HG03159 (cell line): ENCODE data around the gene SLC34A2.
"Not testable (repeated sequence)": the region's sequence is repeated elsewhere in the genome, so short reads cannot be mapped to it uniquely, and the experiment has no call there.

Source experiments
- ATAC-seq: cut with Tn5 transposase; IDR thresholded peaks from one replicate; pipeline ENCODE4 v1.9.1; 2021; ENCODE audit warnings: mild to moderate bottlenecking, moderate library complexity; ENCODE audit not compliant: unreplicated experiment

Gene SLC34A2, protein sequence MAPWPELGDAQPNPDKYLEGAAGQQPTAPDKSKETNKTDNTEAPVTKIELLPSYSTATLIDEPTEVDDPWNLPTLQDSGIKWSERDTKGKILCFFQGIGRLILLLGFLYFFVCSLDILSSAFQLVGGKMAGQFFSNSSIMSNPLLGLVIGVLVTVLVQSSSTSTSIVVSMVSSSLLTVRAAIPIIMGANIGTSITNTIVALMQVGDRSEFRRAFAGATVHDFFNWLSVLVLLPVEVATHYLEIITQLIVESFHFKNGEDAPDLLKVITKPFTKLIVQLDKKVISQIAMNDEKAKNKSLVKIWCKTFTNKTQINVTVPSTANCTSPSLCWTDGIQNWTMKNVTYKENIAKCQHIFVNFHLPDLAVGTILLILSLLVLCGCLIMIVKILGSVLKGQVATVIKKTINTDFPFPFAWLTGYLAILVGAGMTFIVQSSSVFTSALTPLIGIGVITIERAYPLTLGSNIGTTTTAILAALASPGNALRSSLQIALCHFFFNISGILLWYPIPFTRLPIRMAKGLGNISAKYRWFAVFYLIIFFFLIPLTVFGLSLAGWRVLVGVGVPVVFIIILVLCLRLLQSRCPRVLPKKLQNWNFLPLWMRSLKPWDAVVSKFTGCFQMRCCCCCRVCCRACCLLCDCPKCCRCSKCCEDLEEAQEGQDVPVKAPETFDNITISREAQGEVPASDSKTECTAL

GRCh38 chr4:25654971-25655963 is at the start of gene SLC34A2:
Gene SLC34A2 (plus strand): TSS chr4:25655851. CDS start chr4:25662501, 6,650 bp downstream.
- ATAC-seq: no peak

GRCh38 chr4:25608644-25609043 is 47.0 kb upstream of the SLC34A2 start:
- ATAC-seq: no peak

GRCh38 chr4:25609976-25610375 is 45.7 kb upstream of the SLC34A2 start:
- ATAC-seq: no peak

DNA sequence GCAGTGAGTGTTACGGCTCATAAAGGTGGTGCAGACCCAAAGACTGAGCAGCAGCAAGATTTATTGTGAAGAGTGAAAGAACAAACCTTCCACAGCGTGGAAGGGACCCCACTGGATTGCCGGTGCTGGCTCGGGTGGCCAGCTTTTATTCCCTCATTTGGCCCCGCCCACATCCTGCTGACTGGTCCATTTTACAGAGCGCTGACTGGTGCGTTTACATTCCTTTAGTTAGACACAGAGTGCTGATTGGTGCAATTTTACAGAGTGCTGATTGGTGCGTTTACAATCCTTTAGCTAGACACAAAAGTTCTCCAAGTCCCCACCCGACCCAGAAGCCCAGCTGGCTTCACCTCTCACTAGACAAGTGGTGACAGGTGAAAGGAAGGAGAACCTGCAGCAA is 42.0 kb upstream of the SLC34A2 start:
- not testable (repeated sequence) for ATAC-seq

DNA sequence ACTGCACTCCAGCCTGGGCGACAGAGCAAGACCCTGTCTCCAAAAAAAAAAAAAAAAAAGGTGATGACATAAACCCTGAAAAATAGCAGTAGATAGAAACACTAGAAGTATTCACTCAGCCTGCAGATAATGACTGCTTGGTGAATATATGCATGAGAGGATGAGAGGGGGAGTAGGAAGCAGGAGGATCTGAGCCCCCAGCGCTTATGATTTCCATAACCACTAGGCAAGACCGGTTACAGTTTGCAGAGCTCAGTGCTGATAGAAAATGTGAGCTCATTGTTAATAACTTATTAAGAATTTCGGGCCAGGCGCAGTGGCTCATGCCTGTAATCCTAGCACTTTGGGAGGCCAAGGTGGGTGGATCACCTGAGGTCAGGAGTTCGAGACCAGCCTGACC is 40.8 kb upstream of the SLC34A2 start:
- ATAC-seq: no peak

GRCh38 chr4:25621027-25621930 is 34.4 kb upstream of the SLC34A2 start:
- no peak for ATAC-seq

- no peak for ATAC-seq
Observed at GRCh38 chr4:25624616-25625015, 31.0 kb upstream of the SLC34A2 start.

DNA sequence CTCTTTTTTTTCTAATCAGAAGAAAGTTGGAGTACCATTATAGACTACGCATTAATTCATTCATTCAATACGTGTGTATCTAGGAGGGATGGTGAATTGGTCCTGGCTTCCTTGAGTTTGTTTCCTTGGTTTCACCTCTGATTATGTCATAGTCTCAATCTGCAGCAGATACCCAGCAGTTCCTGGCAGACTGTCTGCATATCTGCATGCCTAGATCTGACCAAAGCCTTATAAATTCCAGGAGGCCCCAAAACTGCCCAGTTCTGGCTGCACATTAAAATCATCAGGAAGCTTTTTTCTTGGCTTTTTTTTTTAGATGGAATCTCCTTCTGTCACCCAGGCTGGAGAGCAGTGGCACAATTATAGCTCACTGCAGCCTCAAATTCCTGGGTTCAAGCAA is 27.2 kb upstream of the SLC34A2 start:
- no peak for ATAC-seq

- ATAC-seq: no peak
Observed at GRCh38 chr4:25632135-25632534, 23.5 kb upstream of the SLC34A2 start.

DNA sequence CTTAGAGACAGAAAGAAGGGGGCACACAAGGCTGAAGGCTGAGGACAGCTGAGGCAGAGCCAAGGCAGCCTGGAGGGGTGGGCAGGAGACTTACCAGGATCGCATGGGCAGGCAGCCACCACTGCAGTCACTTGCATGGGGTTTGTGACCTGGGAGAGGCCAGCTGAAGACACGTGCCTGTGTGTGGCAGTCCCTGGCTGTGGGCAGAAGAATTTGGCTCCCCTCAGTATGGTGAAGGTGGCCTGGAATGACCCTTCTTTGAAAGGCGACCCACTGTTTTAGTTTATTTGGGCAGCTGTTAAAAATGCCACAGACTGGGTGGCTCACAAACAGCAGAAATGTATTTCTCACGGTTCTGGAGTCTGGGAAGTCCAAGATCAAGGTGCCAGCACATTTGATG is 22.1 kb upstream of the SLC34A2 start:
- ATAC-seq: no peak

GRCh38 chr4:25635501-25635900 is 20.1 kb upstream of the SLC34A2 start:
- no peak for ATAC-seq

GRCh38 chr4:25637581-25638220 is 17.9 kb upstream of the SLC34A2 start:
- ATAC-seq: no peak

DNA sequence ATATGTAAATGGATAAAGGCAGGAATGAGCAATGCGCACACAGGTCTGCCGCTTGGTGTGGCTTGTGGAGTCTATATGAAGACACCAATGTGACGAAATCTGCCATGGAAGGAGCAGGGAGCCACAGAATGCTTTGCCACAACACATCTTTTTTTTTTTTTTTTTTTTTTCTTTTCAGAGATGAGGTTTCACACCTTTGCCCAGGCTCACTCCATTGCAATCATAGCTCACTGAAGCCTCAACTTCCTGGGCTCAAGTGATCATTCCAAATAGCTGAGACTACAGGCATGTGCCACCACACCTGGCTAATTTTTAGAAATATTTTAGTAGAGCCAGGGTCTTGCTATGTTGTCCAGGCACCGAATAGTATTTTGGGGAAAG is 17.4 kb upstream of the SLC34A2 start:
- no peak for ATAC-seq

DNA sequence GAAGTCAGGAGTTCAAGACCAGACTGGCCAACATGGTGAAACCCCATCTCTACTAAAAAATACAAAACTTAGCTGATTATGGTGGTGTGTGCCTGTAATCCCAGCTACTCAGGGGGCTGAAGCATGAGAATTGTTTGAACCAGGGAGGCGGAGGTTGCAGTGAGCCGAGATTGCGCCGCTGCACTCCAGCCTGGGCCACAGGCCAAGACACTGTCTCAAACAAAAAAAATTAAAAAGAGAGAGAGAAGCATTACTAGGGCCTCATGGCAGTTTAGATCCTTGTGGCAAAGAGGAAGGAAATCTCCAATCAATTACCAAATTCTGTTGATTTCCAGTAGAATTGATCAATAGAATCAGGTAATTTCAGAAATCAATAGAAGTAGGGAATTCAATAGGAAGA is 16.8 kb upstream of the SLC34A2 start:
- ATAC-seq: no peak

DNA sequence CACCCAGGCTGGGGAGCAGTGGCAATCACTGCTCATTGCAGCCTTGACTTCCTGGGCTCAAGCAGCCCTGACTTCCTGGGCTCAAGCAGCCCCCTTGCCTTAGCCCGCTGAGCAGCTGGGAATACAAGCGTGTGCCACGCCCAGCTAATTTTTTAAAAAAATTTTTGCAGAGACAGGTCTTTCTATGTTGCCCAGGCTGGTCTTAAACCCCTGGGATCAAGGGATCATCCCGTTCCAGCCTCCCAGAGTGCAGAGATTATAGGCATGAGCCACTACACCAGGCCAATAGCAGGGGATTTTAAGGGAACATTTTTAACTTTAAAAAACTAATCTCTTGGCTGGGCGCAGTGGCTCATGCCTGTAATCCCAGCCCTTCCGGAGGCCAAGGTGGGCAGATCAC is 5.3 kb upstream of the SLC34A2 start:
- ATAC-seq: no peak

GRCh38 chr4:25651682-25652081 is 4.0 kb upstream of the SLC34A2 start:
- ATAC-seq: no peak

- ATAC-seq: no peak
Observed at GRCh38 chr4:25654031-25654970, 1.4 kb upstream of the SLC34A2 start.

DNA sequence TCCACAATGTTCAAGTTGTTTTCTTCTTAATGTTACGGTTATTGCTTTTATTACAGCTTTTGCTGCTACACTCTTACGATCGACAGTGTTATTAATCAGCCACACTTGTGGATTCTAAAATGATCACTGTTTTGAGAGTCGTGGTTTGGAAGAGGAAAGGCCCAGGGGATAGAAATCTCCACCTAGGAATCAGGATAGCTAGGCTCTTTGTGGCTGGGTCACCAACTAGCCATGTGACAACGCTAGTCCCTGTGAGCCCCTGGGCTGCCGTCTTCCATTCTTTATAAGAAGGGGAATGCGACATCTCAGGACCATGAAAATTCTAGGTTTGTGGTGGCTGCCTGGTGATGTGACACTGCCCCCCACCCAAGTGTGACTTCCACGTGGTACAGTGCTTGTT is 380 bp downstream of the SLC34A2 start:
- ATAC-seq: no peak

DNA sequence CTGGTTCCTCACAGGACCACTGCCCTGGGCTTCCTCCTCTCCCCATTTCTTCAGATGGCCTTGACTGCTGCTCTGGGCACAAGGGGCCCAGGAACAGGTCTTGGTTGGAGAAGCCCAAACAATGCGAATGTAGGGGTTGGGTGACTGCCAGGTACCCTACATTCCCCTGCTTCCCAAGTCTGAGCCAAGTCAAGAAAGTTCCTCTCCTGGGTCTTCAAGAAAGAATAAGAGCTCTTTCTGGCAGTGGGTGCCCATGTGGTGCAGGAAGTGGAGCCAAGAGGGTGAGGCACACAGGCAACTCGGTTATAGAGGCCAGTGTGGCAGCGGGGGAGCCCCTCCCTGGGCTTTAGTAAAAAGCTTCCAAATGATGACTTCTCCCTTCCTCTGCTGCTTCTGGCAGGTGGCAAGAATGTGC is 2.7 kb downstream of the SLC34A2 start:
- no peak for ATAC-seq
